CD4-positive, alpha-beta T cell treated with Interleukin-10 for 1 hour (primary cell): ENCODE data around the gene PHF13.
"Not testable (repeated sequence)": the region's sequence is repeated elsewhere in the genome, so short reads cannot be mapped to it uniquely, and the experiment has no call there.

ENCODE experiments used
- DNase-seq: peaks from one replicate; pipeline ENCODE4 v3.0.0-alpha.2; 2020

The PHF13 gene

DNA sequence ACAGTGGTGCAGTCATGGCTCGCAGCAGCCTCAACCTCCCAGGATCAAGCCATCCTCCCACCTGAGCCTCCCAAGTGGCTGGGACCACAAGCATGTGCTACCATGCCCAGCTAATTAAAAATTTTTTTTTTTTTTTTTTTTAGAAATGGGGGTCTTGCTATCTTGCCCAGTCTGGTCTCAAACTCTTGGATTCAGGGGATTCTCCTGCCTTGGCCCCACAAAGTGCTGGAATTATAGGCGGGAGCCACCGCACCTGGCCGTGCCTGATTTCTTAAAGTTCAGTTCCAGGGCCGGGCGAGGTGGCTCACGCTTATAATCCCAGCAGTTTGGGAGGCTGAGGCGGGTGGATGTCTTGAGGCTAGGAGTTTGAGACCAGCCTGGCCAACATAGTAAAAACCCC lies 17.5 kb downstream of the PHF13 start:
- no peak for DNase-seq

DNA sequence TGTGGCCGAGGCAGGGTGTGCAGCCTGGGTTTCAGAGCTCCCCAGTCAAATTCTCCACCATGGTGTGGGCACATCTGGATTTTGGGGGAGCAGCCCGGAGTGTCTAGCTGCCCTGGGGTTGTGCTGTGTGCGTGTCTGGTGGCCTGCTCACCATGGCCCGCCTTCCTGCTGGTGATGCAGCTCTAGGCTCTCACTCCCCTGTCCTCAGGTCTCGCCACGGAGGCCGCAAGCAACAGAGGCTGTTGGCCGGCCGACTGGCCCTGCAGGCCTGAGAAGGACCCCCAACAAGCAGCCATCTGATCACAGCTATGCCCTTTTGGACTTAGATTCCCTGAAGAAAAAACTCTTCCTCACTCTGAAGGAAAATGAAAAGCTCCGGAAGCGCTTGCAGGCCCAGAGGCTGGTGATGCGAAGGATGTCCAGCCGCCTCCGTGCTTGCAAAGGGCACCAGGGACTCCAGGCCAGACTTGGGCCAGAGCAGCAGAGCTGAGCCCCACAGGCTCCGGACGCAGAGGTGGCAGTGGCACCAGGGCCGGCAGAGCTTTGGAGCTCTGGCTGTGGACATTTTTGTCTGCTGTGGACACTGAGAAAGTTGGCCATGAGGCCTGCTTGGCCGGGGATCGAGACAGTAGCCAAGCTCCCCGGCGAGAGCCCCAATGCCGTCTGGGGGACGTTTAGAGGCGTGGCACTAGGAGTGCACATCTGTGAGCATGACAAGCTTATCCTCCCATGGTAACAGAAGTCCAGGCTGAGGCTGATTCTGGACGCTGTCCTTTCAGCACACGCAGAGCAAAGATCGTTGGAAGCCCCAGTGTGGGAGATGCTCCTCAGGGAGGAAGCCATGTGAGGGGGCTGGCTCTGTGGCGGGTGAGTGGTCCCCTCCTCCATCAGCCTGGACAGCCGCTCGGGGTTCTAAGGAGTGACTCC lies 19.3 kb downstream of the PHF13 start:
- DNase-seq, result no peak

DNA sequence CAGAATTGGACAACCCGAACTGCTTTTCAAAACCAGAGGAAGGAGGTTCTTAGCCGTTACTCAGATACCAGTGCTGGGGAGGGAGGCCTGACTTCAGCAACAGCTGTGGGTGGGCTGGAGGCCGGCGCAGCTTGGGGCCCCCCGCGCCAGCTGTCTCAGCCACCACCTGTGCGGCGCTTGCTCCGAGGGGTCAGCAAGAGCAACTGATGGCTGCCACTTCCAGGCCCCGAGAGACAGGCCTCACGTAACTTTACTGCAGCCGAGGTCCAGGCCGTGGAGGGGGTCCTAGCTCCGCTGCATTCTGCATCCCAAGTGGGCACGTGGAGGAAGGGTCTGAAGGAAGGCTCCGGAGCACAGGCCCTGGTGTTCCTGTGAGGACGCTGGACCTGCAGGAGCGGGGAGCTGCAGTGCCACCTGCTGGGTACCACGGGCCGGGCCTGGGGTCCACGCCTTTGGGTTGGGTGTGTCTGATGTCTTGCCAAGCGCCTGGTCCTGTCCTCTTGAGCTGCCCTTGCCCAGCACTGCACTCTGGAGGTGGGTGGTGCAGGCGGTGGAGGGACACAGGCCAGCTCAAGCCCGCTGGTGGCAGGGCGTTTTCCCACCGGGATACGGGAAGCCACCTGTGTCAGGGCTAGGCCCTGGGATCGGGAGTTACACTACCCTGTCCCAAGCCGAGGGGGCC lies 21.0 kb downstream of the PHF13 start:
- DNase-seq, result peak; percentile 44

DNA sequence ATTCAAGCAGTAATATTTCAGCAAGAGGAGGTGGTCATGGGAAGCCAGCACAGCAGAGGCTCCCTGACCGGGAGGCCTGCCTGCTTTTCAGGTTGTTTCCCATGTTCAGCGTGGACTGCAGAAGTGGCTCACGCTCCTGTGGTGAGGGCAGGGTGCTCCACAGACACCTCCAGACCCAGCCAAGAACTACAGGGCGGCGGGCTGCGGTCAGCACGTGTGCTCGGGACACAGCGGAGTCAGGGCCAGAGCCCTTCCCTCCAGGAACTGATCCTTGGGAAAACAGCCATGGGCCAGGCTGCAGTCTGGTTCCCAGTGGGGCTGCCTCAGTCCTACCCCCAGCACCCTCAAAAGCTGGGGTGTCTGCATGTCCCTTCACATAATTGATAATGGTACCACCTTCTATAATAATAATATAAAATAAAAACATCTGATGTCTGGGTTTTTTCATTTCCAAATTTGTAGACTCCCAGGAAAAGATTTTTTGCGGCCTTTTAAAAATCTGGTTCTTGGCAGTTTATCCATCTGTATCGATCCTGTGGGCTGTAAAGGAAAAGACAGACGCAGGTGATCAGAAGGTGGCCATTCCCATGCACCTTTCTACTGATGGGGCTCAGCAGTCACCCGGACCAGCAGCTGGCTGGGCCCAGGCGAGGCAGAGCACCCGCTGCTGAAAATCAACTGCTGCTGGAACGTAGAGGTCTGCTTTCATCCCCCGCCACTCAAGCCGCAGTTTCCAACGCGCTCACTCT lies 21.8 kb downstream of the PHF13 start:
- DNase-seq, result no peak

DNA sequence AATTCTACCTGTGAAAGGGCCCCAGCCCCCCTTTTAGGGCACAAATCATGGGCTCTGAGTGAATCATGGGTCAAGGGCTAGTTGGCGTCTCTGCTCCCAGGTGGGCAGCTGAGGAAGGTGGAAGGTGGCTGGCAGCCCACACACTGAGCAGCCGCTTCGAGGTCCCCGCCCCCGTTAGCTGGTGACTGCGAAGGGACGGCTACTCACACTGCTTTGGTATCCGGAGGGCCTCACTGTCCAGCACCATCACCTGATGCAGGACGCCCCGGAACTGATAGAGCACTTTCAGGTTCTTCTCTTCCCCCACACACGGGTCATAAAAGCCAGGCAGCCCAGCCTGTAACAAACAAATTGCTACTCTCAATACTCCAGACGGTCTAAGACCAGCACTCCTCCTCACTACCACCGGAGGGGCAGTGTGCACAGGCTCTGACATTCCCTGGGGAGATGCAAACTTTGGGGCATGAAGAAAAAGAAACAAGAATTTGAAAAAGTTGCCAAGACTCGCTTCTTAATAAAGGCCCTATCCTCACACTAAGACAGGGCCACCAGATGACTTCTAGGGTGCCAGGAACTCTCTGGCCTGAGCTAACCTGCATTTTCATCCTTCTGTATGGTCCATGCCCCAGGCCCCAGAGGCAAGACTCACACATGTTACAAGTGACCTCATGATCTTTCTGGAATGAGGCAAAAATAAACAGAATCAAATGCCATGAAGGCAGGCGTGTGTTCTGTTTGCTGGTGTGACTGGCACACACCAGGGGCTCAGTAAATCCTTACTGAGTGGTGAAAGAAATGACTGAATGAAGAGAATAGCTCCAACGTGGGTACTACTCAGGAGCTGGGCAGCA lies 22.6 kb downstream of the PHF13 start:
- DNase-seq, result no peak

DNA sequence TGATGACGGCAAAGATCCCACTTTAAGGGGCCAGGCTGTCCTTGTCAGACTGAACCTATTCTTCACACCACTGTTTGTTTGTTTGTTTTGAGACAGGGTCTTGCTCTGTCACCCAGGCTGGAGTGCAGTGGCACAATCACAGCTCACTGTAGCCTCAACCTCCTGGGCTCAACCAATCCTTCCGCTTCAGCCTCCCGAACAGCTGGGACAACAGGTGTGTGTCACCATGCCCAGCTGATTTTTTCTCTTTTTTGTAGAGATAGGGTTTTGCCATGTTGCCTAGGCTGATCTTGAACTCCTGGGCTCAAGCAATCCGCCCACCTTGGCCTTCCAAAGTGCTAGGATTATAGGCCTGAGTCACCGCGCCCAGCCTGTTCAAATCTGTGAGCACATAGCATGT lies 23.2 kb downstream of the PHF13 start:
- DNase-seq, result not testable (repeated sequence)

DNA sequence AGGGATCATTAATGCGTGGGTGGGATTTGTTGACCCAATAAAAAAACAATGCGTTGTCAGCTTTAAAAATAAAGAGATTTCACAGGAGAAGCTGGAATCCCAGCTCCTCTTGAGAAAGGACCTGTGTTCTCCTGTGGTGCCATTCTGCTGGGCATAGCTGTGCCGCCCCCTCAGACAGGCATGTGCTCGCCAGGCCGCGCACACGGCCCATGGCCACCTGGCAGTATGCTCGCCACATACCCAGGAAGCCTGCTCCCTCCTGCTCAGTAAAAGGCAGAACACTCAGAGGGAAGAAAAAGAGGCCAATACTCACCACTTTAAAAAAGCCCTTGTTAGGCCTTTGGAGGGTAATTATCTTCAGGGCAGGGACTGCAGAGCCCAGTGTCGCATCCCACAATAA lies 24.2 kb downstream of the PHF13 start:
- no peak for DNase-seq

DNA sequence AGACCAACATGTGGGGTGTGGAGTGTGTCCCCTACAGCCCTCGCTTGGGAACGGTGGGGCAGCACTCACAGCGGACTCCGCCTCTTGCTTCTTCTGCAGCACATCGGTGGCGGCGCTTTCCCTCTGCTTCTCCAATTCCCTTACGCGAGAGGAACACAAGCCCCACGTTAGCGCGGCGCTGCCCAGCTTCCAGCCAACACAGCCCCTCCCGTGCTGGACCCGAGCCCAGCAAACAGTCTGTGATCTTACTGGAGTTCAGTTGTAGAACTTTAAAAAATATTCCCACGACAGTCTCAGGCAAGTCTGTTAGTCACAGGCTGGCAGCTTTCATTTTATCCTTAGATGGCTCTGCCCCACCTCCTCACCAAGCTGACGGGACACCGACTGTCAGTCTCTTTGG lies 24.7 kb downstream of the PHF13 start:
- DNase-seq, result no peak

DNA sequence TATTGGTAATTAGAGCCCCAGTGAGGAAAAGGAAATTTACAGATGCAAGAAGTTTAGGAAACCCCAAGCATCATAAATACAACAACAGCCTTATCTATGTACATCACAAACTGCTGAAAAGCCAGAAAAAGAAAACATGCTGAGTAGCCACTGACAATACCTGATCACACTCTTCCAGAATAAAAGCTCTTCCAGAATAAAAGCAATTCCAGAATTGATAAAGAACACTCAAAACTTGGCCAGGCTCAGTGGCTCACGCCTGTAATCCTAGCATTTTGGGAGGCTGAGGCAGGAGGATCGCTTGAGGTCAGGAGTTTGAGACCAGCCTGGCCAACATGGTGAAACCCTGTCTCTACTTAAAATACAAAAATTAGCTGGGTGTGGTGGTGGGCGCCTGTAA lies 27.3 kb downstream of the PHF13 start:
- not testable (repeated sequence) for DNase-seq

DNA sequence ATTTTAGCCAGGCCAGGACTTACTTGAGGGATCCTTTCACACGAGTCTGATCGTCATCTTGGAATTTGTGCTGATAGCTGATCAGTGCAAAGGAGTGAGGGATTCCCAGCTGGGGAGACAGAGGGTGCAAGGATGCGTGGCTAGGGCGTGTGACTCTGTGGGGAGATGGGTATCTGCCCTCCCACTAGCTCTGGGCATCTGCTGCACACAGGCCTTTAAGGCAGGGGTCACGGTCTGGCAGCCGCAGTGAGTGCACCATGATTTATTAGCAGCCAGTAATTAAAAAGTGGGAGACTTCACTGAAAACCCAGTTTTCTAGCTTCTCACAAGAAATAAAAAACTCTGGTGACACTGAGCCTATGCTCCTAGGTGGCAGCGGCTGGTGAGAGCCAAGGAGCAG lies 31.5 kb downstream of the PHF13 start:
- no peak for DNase-seq

DNA sequence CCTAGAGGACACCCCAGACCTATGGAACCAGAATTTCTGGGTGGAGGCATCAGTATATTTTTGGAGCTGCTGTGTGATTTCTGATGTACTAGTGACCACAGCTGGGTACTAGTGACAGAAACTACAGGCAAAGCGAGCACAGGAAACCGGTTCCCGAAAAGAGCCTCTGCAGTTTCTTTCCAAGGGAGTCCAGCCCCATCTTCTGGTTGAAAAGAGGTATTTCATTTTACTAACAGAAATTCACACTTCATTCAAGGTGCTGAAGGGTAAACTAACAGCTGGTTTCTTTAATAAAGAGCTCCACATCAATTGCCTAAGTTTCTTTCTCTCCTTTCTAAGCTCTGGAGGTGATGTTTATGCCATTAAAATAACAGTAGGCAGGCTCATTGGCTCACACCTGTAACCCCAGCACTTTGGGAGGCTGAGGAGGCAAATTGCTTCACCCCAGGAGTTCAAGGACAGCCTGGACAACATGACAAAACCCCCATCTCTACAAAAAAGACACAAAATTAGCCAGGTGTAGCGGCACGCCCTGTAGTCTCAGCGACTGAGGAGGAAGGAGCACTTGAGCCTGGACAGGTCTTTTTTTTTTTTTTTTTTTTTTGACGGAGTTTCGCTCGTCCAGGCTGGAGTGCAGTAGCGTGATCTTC lies 33.1 kb downstream of the PHF13 start:
- DNase-seq, result peak; percentile 65

DNA sequence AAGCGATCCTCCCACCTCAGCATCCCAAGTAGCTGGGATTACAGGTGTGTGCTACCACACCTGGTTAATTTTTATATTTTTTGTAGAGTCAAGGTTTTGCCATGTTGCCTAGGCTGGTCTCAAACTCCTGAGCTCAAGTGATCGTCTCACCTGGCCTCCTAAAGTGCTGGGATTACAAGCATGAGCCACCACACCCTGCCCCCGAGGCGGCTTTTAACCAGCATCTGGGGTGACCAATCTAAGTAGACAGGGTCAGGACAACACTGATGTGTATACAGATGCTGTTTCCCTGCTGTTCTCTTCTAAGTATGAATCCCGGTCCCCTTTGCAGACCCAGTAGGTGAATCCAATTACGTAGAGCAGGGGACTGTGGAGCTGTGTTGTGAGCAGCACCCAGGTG lies 35.0 kb downstream of the PHF13 start:
- no peak for DNase-seq

DNA sequence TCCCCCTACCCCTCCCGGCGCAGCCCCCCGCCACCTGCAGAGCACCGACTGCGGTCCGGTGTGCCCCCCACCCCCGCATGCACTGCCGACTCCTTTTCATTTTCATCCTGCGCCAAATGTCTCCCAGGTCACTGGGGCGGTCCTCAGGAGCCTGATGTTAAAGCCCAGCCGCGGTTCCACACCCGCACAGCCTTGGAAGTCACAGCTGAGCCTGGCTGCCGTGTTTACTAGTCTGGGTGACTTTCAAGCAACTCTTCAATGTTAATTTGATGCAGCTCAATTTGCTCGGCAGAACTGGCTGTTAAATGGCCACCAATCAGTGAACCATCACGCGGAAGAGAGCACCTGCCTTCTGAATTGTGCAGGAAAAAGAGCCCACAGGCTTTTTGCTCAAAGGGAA lies 38.4 kb downstream of the PHF13 start:
- no peak for DNase-seq

DNA sequence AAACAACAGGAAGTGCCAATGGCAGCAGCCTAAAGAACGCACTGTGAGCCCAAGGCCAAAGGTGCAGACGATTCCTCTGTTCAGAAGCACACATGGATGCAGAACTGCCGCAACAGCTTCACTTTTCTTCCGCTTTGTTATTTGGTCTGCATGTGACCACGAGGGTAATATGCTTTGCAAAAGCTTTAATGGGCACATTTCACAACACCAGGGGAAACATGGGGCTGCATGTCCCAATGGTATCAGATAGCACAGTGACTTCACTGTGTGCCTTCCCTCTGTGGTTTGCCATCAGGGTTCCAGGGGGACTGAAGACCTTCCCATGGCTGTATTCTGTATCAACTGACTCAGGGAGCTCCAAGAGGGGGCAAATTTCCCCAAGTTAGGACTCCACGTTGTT lies 39.5 kb downstream of the PHF13 start:
- DNase-seq, result no peak

DNA sequence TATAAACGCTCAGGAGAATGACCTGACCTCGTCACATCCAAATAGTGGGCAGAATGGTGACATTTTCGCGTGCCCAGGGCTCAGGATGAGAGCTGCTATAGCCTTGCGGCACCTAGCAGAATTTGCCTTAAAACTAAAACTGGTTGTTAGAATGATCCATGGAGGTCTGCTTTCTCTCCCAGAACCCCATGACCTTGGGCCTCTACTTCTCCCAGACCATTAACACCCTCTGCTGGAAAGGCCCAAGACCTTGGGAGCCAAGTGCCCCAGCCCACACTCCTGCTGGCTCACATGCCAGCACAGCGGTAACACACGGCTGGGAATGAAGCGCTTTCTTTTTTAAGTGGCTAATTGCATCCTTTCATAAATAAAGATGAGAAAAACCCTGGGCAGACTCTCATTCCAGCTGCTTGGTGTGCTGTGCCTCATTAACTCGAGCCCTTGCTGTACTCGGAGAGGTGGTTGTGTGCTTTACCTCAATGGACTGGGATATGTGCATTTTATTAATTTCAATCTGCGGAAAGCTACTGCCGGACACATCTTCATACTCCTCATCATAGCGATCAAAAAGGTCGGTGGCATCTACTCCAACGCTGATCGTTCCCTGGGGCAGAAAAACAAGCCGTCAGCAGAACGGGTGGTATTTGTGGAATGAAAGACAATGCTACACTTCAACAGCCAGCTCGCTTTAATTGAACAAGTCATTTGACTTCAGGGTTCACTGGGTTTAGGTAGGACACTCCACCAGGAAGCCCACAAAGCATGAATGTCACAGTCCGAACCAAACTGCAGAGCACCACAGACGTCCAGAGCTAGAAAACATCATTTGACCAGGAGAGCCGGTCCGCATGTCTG lies 40.1 kb downstream of the PHF13 start:
- no peak for DNase-seq

DNA sequence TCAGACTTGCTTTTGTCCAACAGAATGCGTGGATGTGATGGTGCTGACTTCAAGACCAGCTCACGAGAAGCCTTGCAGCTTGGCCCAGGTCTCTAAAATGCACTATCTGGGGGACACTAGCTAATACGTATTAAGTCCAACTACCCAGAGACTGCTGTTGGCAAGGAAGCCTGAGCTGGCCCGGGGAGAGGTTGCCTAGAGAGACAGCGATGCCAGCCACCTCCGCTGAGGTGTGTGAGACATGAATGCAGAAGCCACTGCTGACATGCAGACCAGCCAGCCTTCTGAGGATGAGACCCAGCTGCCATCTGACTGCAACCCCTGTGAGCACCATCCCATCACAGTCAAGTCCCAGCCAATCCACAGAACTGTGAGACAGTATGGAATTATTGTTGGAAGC lies 43.6 kb downstream of the PHF13 start:
- no peak for DNase-seq

DNA sequence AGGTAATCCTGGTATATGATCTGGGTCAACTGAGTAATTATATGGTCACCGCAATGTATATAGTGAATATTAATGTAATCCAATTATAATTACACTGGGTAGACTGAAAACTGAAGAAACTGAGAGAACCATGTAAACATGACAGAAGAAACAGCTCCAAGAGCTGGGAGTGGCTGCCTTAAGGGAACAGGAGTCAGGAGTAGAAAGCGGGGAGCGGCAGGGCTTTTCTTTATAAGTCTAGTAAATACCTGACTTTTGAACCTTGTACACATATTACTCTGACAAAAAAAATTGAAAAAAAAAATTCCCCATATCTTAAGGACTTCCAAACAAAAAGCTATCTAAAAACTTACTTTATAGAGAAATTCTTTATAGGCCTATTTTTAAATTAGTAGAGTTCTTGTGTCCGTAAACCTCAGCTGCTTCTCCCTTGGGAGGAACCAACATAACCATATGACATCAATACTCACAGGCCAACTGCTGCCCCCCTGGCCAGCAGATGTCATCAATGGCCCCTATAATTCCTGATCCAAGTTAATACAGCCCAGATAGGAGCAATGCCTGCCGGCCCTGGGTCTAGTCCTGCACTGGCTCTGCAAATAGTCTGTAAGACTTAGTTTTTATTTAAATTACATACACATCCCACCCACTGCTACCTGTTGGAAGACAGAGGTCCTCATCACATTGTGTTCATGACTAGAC lies 45.0 kb downstream of the PHF13 start:
- no peak for DNase-seq

DNA sequence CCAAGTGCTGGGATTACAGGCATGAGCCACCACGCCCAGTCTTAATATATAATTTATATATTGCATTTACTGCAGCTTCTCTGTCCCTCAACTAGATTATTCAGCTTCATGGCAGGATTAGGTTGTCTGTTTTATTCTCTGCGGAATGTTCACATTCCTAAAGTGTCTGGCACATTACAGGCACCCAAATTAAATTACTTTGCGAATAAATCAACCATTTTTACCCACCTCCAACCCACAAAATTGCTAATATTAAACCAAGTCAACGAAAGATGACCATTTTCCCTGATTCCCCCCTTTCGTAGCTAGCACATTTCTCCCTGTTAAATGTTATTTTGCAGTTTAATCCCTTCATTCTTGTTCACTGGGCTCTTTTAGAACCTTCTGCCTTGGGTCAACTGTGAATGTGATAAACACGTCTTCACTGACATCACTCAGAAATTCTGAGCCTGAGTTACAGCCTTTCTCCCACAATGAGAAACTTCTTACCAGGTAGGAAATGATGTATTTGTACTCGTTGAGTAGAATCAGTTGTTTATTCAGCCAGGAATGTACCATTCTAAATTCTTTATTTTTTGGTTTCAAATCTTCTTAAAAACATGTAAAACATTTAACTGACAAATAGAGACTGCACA lies 47.0 kb downstream of the PHF13 start:
- DNase-seq, result no peak

DNA sequence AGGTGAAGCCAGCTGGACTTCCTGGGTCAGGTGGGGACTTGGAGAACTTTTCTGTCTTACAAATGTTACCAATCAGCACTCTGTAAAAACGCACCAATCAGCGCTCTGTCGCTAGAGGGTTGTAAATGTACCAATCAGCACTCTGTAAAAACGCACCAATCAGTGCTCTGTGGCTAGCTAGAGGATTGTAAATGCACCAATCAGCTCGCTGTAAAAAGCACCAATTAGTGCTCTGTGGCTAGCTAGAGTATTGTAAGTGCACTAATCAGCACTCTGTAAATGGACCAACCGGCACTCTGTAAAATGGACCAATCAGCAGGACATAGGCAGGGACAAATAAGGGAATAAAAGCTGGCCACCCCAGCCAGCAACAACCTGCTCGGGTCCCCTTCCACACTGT lies 48.9 kb downstream of the PHF13 start:
- not testable (repeated sequence) for DNase-seq

DNA sequence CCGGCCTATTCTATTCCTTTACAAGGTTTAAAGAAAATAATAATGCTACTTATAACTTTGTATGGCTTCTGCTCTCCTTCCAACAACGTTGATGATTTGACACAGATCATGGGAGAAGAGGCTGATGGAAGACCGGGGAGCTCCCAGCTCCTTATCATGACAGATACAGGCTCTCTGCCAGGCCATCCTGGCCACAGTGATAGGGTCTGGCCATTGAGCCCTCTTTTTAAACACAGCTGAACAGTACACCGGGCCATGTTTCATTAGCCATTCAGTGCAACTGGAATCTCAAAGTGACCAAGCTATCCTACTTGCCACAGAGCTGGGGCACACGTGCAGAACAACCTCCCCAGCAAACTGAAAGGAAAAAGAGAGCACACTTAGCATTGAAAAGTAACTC lies 53.2 kb downstream of the PHF13 start:
- no peak for DNase-seq
